ENCODE measurements around the gene SLC9A4.

SLC9A4 gene

DNA sequence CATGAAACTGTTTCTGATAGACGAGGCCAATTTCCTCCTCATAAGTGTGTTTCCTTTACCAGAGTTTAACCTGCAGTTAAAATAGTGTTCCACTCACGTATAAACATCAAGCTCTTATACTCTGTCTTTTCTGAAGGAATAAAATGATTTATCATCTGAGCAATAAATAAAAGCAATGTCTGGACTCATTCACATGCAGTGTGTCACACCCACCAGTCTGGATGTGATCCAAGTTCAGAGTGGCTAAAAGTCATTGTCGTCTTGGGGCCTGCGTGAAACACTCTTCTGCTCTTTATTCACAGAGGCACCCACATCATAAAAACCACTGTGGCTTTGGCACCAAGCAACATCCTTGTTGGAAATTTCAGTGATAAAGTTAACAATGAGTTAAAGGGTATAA is 19.5 kb upstream of the SLC9A4 start:
- no peak for DNase-seq (ENCODE audit: low spot score)

DNA sequence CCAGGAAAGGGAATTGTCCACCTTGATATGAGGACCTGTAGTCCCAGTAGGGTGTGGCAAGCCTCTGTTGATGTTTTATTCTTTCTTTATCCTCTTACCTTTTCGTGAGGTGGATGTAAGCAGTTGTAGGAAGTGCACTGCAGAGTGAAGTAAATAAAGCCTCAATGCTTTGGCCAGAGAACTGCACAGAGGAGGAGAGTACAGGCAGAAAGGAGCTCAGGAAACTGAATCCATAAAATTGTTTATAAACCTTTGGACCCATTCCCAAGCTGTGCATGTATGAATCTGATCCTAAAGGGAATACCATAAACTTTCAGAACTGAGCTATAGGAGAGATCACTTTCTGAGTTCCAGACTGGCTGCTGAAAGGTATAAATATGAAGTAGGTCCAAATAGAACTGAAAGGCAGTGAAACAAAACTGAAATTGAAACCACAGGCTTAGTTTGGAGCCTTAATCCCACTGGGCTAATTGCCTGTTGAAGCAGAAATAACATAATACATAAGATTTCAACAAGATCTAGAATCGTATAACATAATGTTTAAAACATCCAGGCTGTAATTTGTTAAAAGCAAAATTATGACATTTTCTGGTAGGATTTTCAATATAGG is 17.9 kb upstream of the SLC9A4 start:
- no peak for DNase-seq (ENCODE audit: low spot score)

DNA sequence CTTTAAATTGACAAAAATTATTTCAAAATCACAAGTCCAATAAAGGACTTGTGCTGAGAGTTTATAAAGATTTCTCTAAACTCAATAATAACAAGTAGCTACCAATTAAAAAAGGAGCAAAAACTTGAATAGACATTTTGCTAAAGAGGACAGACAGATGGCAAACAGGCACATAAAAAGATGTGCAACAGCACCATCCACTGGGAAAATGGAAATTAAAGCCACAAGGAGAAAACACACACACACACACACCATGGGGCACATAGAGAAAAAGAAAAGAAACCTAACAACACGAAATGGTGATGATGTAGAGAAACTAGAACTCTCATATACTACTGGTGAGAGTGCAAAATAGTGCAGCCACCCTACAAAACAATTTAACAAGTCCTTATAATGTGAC is 12.6 kb upstream of the SLC9A4 start:
- no peak for DNase-seq (ENCODE audit: low spot score)

DNA sequence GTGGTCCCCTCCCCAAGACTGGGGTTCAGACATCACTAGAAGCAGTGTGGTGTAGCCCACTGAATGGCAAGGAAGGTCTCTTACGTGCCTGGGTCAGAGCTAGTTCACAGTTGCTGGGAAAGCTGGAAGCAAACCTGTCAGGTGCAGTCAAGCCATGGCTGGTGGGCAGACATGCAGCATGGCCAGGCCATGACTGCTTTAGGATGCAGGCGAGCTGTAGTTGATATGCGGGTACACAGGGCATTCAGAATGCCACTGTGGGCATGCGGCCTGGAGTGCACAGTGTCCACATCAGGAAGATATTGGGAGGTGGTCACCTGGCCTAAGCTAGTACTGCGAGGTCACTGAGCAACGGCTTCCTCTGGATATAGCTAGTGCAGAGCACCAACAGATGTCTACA is 11.8 kb upstream of the SLC9A4 start:
- no peak for DNase-seq (ENCODE audit: low spot score)

DNA sequence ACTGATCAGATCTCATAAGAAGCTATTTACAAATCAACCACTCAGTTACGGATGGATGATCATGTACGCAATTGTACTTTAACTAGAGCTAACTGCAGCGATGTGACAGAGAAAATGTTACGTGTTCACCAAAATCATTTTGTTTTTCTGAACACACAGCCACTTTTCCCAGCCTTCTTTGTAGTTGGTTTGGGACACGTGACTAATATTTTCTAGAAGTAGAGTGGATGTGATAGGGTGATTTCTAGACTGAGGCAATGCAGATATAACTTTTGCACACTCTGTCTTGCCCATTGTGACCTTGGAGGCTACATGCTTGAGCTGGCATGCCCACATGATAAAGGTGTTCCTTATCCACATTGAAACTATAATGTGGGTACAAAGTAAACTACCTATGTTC is 9.9 kb upstream of the SLC9A4 start:
- no peak for DNase-seq (ENCODE audit: low spot score)

DNA sequence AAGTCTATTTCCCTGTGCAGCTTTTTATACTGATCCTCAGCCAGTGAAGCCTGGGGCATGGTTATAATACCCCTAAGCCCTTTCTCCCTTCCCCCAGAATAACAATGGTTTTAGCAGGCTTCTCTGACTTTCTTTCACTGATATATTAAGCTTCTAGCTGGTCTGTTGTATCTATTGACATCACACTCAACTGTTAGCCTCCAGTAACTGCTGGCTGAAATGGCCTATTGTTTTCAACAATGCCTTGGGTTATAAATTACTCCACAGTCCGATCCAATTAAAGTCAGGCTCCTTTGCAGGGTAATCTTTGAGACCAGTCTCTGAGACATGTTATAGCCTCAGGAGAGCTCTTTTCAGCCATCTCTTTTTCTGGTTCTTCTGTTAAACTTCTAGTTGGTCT is 2.9 kb upstream of the SLC9A4 start:
- no peak for DNase-seq (ENCODE audit: low spot score)

DNA sequence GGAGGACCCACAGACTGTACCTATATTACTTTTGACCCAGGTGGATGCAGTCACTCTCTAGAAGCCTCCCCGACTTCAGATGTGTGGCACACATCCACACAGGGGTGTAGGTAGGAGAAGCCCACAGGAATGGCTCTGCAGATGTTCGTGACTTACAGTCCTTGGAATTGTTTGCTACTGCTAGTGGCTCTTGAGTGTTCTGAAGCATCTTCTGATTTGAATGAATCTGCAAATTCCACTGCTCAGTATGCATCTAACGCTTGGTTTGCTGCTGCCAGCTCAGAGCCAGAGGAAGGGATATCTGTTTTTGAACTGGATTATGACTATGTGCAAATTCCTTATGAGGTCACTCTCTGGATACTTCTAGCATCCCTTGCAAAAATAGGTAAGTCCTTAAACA is 605 bp downstream of the SLC9A4 start:
- DNase-seq (ENCODE audit: low spot score): no peak

DNA sequence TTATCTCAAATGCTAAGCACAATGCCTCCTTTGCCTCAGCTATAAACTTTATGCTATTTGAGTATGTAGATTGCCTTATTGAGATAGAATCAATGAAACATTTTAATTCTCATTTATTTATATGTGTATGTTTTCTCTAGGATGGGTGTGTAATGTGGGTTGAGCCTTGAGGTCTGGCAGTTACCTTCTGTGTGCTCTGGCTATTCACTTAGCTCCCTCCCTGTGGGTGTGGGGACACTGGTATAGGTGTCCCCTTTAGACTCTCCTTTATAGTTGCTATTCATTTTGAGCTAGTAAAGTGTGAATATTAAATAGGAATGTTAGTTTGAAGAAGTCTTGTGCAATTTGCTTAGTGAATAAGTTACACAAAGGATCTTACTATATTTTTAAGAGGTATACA is 1.8 kb downstream of the SLC9A4 start:
- DNase-seq (ENCODE audit: low spot score): no peak

DNA sequence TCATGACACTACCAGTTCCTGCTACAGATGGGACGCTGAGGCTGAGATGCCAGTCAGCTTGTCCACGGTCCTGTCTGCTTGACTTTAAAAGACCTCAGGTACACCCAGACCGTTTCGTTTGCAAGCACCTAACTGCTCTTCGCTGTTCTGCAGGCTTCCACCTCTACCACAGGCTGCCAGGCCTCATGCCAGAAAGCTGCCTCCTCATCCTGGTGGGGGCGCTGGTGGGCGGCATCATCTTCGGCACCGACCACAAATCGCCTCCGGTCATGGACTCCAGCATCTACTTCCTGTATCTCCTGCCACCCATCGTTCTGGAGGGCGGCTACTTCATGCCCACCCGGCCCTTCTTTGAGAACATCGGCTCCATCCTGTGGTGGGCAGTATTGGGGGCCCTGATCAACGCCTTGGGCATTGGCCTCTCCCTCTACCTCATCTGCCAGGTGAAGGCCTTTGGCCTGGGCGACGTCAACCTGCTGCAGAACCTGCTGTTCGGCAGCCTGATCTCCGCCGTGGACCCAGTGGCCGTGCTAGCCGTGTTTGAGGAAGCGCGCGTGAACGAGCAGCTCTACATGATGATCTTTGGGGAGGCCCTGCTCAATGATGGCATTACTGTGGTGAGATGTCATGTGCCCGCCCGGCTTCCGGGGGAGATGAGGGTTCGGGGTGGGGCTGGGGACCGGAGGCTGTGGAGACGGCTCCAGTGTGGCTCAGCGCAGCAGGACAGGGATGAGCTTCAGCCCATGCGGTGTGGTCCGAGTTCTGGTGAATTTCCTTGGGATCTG is 5.9 kb downstream of the SLC9A4 start:
- DNase-seq (ENCODE audit: low spot score): no peak

DNA sequence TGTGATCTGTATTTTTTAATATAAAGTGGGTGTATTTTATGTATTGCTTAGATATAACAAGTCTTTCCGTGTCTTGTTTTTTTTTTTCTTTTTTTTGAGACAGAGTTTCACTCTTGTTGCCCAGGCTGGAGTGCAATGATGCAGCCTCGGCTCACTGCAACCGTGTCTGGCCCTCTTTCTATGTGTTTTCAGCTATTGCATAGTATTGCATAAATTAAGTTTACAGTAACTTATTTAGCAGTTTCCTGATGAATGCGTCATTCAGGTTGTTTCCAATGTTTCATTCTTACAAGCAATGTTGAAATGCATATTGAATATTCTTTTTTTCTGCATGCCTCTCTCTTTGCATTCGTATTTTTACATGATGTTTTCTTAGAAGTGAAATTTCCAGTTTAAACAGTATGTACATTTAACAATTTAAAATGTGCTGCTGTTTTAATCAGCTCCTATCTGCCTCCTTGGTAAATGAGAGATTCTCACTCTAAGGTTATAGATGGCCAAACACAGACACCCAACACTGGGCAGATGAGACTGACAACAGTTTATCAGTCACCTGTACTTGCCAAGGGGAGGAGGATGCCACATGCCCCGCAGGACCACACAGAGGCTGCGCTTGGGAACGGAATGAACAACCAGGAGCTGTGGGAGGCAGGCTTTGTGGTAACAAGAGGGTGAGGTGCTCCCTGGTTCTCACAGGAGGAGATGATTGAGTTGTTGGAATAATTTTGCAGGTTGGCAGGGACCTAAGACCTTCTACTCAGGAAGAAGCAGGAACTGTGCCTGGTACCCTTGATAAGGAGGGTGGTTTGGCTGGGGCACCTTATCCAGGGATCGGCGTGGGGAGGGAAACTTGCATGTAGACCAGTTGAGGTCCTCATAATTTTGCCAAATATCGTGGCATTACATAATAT is 7.5 kb downstream of the SLC9A4 start:
- DNase-seq (ENCODE audit: low spot score): no peak

DNA sequence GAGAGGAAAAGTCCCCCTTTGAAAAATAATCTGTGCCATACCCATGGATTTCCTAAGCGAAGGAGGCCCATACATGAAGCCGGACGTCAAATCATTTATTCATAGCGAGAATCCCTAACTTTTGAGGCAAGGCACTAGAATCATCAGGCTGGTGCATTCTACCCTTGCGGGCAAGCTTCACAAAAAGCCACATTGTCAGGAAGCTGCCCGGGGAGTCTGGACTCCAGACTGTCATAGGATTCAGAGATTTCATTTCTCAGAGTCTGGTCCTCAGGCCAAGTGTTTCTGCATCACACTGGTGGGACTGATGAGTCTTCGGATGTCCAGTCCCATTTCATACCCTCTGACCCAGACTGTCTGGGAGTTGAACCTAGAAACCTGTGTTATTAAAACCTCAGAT is 8.9 kb downstream of the SLC9A4 start:
- DNase-seq (ENCODE audit: low spot score): no peak

DNA sequence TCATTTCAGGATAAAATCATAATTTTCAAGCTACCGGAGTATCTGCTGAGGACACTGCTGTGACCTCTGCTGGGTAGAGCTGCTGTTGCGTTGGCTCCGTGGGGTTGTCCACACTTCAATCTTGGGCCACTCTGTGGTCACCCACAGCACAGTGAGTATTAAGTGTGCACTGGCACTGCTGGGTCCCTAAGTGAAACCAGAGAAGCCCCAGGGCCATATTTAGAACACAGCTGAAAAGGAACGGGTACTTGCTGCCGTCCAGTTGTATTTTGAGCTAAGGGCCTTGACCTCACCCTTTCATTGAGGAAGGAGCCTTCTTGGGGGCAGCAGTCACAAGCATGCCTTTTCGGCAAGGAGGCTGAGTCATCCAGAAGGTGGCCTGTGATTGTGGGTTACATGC is 10.1 kb downstream of the SLC9A4 start:
- DNase-seq (ENCODE audit: low spot score): no peak

DNA sequence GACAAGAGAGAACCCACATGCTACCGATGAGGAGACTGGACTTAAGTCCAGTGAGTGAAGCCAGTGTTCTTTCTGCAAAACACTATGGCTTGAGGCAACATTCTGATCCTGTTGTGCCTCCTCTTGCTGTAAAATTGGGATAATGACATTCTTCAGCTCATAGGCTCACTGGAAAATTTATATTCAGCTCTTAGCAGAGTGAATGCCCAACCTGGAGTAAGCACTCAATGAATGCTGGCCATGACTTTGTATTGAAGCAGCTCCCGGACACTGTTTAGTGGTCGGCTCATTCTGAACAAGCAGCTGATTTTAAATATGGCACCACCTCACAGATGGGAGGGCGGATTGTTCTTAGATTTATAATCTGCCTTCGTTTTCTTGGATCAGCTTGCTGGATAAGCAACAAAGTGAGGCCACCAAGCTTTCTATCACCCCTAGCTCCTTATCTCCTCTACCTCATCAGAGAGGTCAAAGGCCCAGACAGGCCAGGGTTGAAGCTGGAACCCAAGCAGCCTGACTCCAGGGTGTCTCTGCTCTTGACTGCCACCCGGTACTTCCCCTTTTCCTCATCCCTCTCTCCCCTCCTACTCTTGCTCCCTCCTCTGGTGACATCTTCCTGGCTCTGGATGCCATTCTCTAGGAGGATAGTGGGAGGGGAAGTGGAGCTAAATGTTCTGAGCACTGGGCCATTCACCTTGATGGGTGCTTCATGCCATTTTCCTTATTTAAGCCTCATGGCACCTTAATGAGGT is 11.5 kb downstream of the SLC9A4 start:
- DNase-seq (ENCODE audit: low spot score): no peak

DNA sequence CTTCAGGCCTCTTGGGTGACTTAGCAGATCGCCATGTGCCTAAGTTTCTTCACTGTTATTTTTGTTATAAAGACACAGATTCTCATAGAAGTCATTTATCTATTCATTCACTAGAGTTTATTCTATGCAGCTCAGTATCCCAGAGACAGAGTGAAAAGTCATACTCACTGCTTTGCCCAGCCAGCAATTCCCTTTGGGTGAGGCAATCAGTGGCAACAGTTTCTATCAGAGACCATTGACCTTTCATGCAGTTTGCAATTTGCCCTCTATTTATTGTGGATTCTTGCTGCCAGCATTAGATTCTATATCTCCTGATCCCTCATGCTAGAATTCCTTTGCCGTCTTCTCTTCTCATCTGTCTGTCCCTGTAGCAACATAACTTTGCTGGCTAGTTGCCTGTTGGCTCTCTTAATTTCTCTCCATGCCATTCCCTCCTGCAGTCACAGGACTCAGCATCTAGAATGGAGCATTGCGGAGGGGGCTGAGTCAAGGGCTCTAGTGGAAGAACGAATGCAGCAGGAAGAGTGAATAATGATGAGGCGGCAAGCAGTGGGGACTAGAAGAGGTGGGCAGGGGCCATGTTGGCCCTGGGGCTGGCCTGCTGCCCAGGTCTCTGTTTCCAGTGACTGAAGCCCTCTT is 12.2 kb downstream of the SLC9A4 start:
- no peak for DNase-seq (ENCODE audit: low spot score)

DNA sequence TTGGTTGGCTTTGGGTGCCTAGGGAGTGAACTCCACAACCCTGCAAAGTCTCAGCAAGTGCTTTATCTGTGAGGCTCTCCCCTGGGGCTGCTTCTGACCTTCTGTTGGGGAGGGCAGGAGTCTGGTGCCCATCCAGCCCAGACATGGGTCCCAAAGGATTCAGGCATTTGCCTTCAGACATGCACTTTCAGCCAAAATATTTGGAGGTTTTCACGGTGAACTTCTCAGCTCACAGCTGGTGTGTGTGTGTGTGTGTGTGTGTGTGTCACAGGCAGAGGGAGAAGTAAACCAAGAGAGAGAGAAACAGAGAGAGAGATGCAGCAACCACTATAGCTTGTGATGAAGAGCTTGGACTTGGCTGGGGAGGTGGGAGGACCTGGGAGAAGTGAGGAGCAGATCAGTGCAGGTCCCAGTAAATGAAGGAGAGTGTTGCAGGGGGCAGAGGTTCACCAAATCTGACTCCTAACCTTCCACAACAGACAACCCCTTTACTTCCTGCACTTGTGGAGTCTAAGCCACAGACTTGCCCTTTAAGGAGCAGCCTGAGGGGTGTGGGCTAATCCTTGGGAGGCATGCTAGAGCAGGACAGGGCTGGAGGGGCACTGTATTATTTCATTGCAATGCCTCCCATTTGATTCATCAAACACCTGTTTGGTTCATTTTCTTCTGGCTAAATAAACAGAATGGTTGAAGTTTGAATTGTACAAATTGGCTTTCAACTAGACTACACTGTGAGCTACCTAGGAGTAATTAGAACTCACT is 14.1 kb downstream of the SLC9A4 start:
- DNase-seq (ENCODE audit: low spot score): no peak

DNA sequence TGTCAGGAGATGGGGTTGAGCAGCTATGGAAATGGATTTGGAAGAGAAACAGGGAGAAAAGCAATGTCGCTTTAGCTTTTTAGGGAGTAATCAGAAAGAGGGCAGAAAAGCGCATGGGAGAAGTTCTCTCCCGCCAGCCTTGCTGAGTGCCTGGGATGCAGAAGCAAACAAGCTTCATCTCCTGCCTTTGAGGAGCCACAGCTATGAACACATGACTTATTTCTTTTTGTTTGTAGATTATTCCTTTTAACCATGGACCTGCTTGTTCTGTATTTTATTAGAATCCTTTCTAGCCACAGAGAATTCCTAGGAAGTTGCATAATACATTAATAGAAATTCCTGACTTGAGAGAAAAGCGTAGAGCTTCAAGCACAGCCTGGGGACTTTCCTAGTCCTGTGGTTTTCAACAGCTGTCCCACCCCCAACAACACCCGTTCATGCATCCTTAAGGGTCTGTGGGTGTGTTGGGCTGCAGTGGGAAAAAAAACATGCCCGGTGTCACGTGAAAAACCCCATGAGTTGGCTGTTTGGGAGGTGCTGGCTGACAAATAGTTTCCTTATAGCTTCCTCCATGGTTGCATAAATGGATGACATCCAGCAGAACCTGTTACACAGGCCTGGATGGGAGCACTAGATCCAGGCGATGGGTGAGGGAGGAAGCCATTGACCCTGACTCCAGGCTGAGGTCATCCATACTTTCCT is 14.9 kb downstream of the SLC9A4 start:
- no peak for DNase-seq (ENCODE audit: low spot score)

DNA sequence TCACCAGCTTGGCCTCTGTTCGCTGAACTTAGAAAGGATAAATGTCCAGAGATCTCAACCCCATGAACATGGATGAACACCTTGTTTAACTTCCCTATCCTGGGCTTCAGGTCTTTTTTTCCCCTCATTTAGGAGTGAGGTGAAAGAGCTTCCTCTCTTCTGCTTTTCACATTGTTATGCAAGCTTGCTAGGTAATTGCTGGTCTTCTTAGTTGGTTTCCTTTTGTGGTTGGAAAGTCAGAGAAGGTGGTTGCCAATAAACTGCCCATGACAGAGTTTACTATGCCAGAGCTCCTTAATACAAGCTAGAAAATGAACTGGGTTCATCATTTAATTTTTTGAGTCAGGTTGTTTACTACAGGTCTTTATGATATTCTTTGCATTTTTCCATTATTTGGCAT is 16.6 kb downstream of the SLC9A4 start:
- no peak for DNase-seq (ENCODE audit: low spot score)

DNA sequence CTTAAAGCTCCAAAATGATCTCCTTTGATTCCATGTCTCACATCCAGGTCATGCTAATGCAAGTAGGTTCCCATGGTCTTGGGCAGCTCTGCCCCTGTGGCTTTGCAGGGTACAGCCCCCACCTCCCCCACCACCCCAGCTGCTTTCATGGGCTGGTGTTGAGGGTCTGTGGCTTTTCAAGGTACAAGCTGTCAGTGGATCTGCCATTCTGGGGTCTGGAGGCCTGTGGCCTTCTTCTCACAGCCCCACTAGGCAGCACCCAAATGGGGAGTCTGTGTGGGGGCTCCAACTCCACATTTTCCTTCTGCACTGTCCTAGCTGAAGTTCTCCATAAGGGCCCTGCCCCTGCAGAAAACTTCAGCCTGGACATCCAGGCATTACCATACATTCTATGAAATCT is 19.0 kb downstream of the SLC9A4 start:
- DNase-seq (ENCODE audit: low spot score): no peak

DNA sequence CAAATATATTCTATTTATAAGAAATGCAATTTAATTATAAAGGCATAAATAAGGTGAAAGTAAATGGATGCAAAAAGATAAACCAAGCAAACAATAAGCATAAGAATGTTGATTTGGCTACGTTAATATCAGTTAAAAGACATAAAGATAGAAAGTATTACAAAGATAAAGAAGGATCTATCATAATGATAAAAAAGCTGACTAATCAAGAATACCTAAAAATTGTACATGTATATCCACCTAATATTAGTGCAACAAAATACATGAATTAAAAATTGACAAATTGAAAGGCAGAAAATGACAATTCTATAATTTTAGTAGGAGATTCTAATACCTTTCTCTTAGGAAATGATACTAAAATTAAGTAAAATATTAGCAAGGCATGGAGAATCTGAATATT is 21.5 kb downstream of the SLC9A4 start:
- DNase-seq (ENCODE audit: low spot score): no peak

DNA sequence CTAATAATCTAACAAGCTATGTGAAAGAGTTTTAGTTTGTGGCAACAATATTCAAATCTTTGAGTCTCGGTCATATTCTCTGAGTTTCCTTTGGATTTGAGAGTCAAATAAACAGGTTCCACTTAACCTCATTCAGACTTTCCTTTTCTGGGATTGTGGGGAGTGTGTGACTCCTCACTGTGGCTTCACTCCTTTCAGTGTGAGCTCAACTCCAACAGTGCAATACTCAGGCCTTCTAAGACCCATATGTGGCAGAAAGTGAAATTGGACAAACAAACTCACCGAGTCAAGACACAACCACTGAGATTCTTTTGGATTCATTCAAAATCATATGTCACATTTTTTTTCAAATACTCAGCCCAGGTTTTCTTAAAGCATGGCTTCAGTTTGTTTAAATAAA is 25.4 kb downstream of the SLC9A4 start:
- DNase-seq (ENCODE audit: low spot score): no peak
